Measurements from ENCODE around the gene EXOC4.

GRCh38 chr7:133481676-133482075 is 228.8 kb downstream of the EXOC4 start:
- TF ChIP-seq CTCF (IDR thresholded peaks at IDR 0.05; ENCODE audit: low read depth, low read length, poor library complexity, severe bottlenecking) (no peak), EZH2phosphoT487 (IDR thresholded peaks at IDR 0.05; ENCODE audit: borderline replicate concordance, low read length) (no peak)

Data from DOHH2 (cell line).